GM08714 (cell line): ENCODE results near the gene MTERF2.
"Not testable (repeated sequence)": the region's sequence is repeated elsewhere in the genome, so short reads cannot be mapped to it uniquely, and the experiment has no call there.

Source experiments
- H3K4me3 ChIP-seq: fragments of 200-500 bp; sonication (Bioruptor generic); 2 replicates; pipeline ENCODE4 v1.5.1; 2014; ENCODE audit warnings: mild to moderate bottlenecking, low read length, inconsistent platforms
- ZNF274 ChIP-seq: IDR thresholded peaks from 2 replicates; pipeline ENCODE4 v1.6.1; 2012; ENCODE audit warnings: mild to moderate bottlenecking, low read depth, low read length

MTERF2 gene

GRCh38 chr12:107011519-107011918 is 24.6 kb upstream of the MTERF2 start:
- no peak overlapping the region for H3K4me3 ChIP-seq
- TF ChIP-seq ZNF274: no peak

GRCh38 chr12:107007411-107007810 is 20.5 kb upstream of the MTERF2 start:
- TF ChIP-seq ZNF274: no peak
- no peak overlapping the region for H3K4me3 ChIP-seq

GRCh38 chr12:107002665-107003064 is 15.7 kb upstream of the MTERF2 start:
- not testable (repeated sequence) for H3K4me3 ChIP-seq

- H3K4me3 ChIP-seq: no peak overlapping the region
- no peak for TF ChIP-seq ZNF274
Measured at GRCh38 chr12:106999446-106999845, 12.5 kb upstream of the MTERF2 start.

GRCh38 chr12:106997916-106998315 is 11.0 kb upstream of the MTERF2 start:
- no peak for TF ChIP-seq ZNF274
- no peak overlapping the region for H3K4me3 ChIP-seq

GRCh38 chr12:106996102-106996501 is 9.2 kb upstream of the MTERF2 start:
- not testable (repeated sequence) for H3K4me3 ChIP-seq

GRCh38 chr12:106994579-106995220 is 7.8 kb upstream of the MTERF2 start:
- TF ChIP-seq ZNF274: no peak
- H3K4me3 ChIP-seq: no peak overlapping the region

- no peak for TF ChIP-seq ZNF274
- no peak overlapping the region for H3K4me3 ChIP-seq
Measured at GRCh38 chr12:106987846-106988245, 900 bp upstream of the MTERF2 start.

- no peak for TF ChIP-seq ZNF274
- H3K4me3 ChIP-seq: peak overlapping the region; percentile 83
Measured at GRCh38 chr12:106986135-106986534, 811 bp downstream of the MTERF2 start.

GRCh38 chr12:106985479-106985878 is 1.5 kb downstream of the MTERF2 start:
- H3K4me3 ChIP-seq: no peak overlapping the region
- no peak for TF ChIP-seq ZNF274

- H3K4me3 ChIP-seq: no peak overlapping the region
- TF ChIP-seq ZNF274: no peak
Measured at GRCh38 chr12:106984588-106985137, 2.3 kb downstream of the MTERF2 start.

- no peak for TF ChIP-seq ZNF274
- no peak overlapping the region for H3K4me3 ChIP-seq
Measured at GRCh38 chr12:106982229-106982628, 4.7 kb downstream of the MTERF2 start.

GRCh38 chr12:106981788-106982187 is 5.2 kb downstream of the MTERF2 start:
- no peak overlapping the region for H3K4me3 ChIP-seq
- no peak for TF ChIP-seq ZNF274

- TF ChIP-seq ZNF274: no peak
- H3K4me3 ChIP-seq: no peak overlapping the region
Measured at GRCh38 chr12:106980944-106981343, 6.0 kb downstream of the MTERF2 start.

GRCh38 chr12:106978035-106978800 is 8.7 kb downstream of the MTERF2 start:
- TF ChIP-seq ZNF274: no peak
- H3K4me3 ChIP-seq: no peak overlapping the region
